IgD-negative memory B cell (primary cell): ENCODE measurements around the gene GJC1. TPM values are rescaled to one million over a fixed set of nuclear protein-coding genes. Genes with fewer than 3 reads are reported as not detected.
"Not testable (repeated sequence)": the region's sequence is repeated elsewhere in the genome, so short reads cannot be mapped to it uniquely, and the experiment has no call there.

ENCODE experiments used
- H3K27ac Mint-ChIP-seq, 3 donors: one replicate each; pipeline ENCODE4 v1.8.0; 2020 to 2022; ENCODE audit warnings: mild to moderate bottlenecking in 3 of 3, mixed read lengths in 3 of 3, moderate library complexity in 1 of 3
- H3K27me3 Mint-ChIP-seq: one replicate; pipeline ENCODE4 v1.8.0; 2021; ENCODE audit warnings: mixed read lengths
- H3K36me3 Mint-ChIP-seq: one replicate; pipeline ENCODE4 v1.8.0; 2020; ENCODE audit warnings: mild to moderate bottlenecking, mixed read lengths
- H3K4me1 Mint-ChIP-seq, 3 donors: one replicate each; pipeline ENCODE4 v1.8.0; 2020 to 2022; ENCODE audit warnings: mixed read lengths in 3 of 3, mild to moderate bottlenecking in 1 of 3
- H3K4me3 Mint-ChIP-seq, 4 donors: one replicate each; pipeline ENCODE4 v1.8.0; 2020 to 2022; ENCODE audit warnings: mild to moderate bottlenecking in 4 of 4, mixed read lengths in 4 of 4, moderate library complexity in 3 of 4
- H3K9me3 Mint-ChIP-seq, 3 donors: one replicate each; pipeline ENCODE4 v1.8.0; 2020 to 2021; ENCODE audit warnings: mixed read lengths in 3 of 3, mild to moderate bottlenecking in 1 of 3
- polyA plus RNA-seq: library from polyadenylated mRNA; unstranded; fragments of 300-500 nt; fragmentation: Illumina TruSeq; gene quantifications from one replicate; pipeline ENCODE4 v1.2.3, GENCODE V29; 2021

GJC1 gene
- polyA plus RNA-seq, 1 donor from 2014 or later: 0.15 TPM

GRCh38 chr17:44757045-44757917, 72.8 kb downstream of the GJC1 start:
- H3K4me3 Mint-ChIP-seq: peak overlapping the region in 3 of 4 donors; percentile 17 to 45 (median 45)
- no peaks in the 10 kb centered on the region for H3K36me3 Mint-ChIP-seq
- H3K9me3 Mint-ChIP-seq: no peaks in the 10 kb centered on the region
- peaks cover 0 to 2% (median 0%) of the 10 kb centered on the region in 3 donors for H3K4me1 Mint-ChIP-seq
- no peak overlapping the region for H3K27ac Mint-ChIP-seq
- H3K27me3 Mint-ChIP-seq: peaks cover 11% of the 10 kb centered on the region

GRCh38 chr17:44755180-44755579, 74.9 kb downstream of the GJC1 start:
- H3K9me3 Mint-ChIP-seq, H3K4me1 Mint-ChIP-seq, H3K36me3 Mint-ChIP-seq, H3K27ac Mint-ChIP-seq, H3K4me3 Mint-ChIP-seq: not testable (repeated sequence)
- peaks cover 11% of the 10 kb centered on the region for H3K27me3 Mint-ChIP-seq

- H3K4me3 Mint-ChIP-seq: no peak overlapping the region
- H3K27ac Mint-ChIP-seq: no peak overlapping the region
- H3K4me1 Mint-ChIP-seq: peaks cover 0 to 2% (median 0%) of the 10 kb centered on the region in 3 donors
- peaks cover 2% of the 10 kb centered on the region for H3K36me3 Mint-ChIP-seq
- H3K9me3 Mint-ChIP-seq: no peaks in the 10 kb centered on the region
- H3K27me3 Mint-ChIP-seq: peaks cover 11% of the 10 kb centered on the region
These were observed 75.8 kb downstream of the GJC1 start for GRCh38 chr17:44754276-44754675.

- no peaks in the 10 kb centered on the region for H3K9me3 Mint-ChIP-seq
- peaks cover 2% of the 10 kb centered on the region for H3K36me3 Mint-ChIP-seq
- no peak overlapping the region for H3K27ac Mint-ChIP-seq
- H3K4me3 Mint-ChIP-seq: no peak overlapping the region
- H3K4me1 Mint-ChIP-seq: peaks cover 0 to under 1% (median 0%) of the 10 kb centered on the region in 3 donors
- H3K27me3 Mint-ChIP-seq: peaks cover 9% of the 10 kb centered on the region
These were observed 76.9 kb downstream of the GJC1 start for GRCh38 chr17:44752953-44753861.

- H3K36me3 Mint-ChIP-seq: peaks cover 2% of the 10 kb centered on the region
- no peak overlapping the region for H3K27ac Mint-ChIP-seq
- H3K27me3 Mint-ChIP-seq: no peaks in the 10 kb centered on the region
- H3K4me3 Mint-ChIP-seq: no peak overlapping the region
- H3K4me1 Mint-ChIP-seq: no peaks in the 10 kb centered on the region
- H3K9me3 Mint-ChIP-seq: no peaks in the 10 kb centered on the region
These were observed 78.3 kb downstream of the GJC1 start for GRCh38 chr17:44751806-44752205.

- Mint-ChIP-seq H3K36me3 (peaks cover 2% of the 10 kb centered on the region), H3K4me3 (no peak overlapping the region), H3K27ac (no peak overlapping the region), H3K27me3 (no peaks in the 10 kb centered on the region), H3K9me3 (no peaks in the 10 kb centered on the region), H3K4me1 (no peaks in the 10 kb centered on the region)
These were observed 78.8 kb downstream of the GJC1 start for GRCh38 chr17:44751331-44751730.

- no peaks in the 10 kb centered on the region for H3K27me3 Mint-ChIP-seq
- H3K9me3 Mint-ChIP-seq: no peaks in the 10 kb centered on the region
- H3K4me1 Mint-ChIP-seq: no peaks in the 10 kb centered on the region
- H3K4me3 Mint-ChIP-seq: no peak overlapping the region
- no peak overlapping the region for H3K27ac Mint-ChIP-seq
- H3K36me3 Mint-ChIP-seq: peaks cover 2% of the 10 kb centered on the region
These were observed 80.1 kb downstream of the GJC1 start for GRCh38 chr17:44749980-44750318.

- Mint-ChIP-seq H3K27ac (no peak overlapping the region), H3K4me1 (no peaks in the 10 kb centered on the region), H3K4me3 (no peak overlapping the region), H3K27me3 (no peaks in the 10 kb centered on the region), H3K36me3 (peaks cover 4% of the 10 kb centered on the region), H3K9me3 (no peaks in the 10 kb centered on the region)
These were observed 80.8 kb downstream of the GJC1 start for GRCh38 chr17:44749076-44749979.

Other genes with a start within 250 kb of the GJC1 start
- gene MEIOC, start 173.8 kb downstream of the GJC1 start, polyA plus RNA-seq: 0.18 TPM
- gene CCDC43, start 140.5 kb downstream of the GJC1 start, polyA plus RNA-seq: 9.7 TPM
- gene DBF4B, start 121.6 kb downstream of the GJC1 start, polyA plus RNA-seq: 1.1 TPM
- gene ADAM11, start 71.3 kb downstream of the GJC1 start, polyA plus RNA-seq: not detected
- gene HIGD1B, start 17.6 kb upstream of the GJC1 start, polyA plus RNA-seq: not detected
- 67.1 TPM for gene EFTUD2, start 69.2 kb upstream of the GJC1 start, polyA plus RNA-seq
- gene GFAP, start 85.2 kb upstream of the GJC1 start, polyA plus RNA-seq: 0.45 TPM
- gene KIF18B, start 117.5 kb upstream of the GJC1 start, polyA plus RNA-seq: not detected
- gene C1QL1, start 138.0 kb upstream of the GJC1 start, polyA plus RNA-seq: not detected
- 13.8 TPM for gene DCAKD, start 221.3 kb upstream of the GJC1 start, polyA plus RNA-seq
- gene NMT1, start 231.0 kb upstream of the GJC1 start, polyA plus RNA-seq: 84.4 TPM